GM18511 (cell line): ENCODE data around the gene TTC7B.

ENCODE experiments used
- ATAC-seq: cut with Tn5 transposase; IDR thresholded peaks from one replicate; pipeline ENCODE4 v1.9.1; 2021; ENCODE audit warnings: mild to moderate bottlenecking, moderate library complexity; ENCODE audit not compliant: unreplicated experiment

Gene TTC7B

DNA sequence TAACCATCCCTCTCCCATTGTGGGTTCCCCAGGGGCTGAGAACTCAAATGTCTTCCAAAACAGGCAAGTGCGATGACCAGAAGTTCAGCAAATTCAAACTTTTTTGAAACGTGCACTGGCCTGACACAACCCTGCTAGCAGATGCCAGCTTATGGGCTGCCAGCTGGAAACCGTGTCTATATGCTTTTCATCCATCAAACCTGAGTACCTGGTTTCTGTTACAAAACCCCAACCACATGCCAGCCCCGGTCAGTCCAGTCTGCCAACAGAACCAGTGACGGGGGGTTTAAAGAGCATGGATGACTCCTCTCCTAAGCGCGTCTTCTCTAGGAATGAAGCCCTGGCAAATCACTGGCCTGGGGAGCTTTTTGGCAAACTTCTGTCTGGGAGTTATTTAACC is 189.7 kb downstream of the TTC7B start:
- ATAC-seq, result no peak

DNA sequence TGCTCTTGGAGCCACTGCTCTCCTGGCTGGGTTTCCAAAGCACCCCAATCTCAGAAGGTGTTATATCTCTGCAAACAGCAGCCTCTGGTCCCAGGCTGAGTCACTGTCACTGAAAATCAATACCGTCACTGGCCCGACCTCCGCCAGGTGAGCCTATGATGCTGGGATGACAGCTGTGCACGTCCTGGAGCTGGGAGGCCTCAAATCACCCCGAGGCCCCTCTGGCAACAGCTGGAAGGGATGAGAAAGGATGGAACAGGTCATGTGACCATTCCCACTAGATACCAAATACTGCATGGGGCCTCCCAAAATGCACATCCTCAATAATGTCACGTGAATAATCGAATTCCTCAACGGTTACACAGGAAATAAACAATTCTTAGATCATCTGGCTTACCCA is 190.8 kb downstream of the TTC7B start:
- ATAC-seq, result no peak

DNA sequence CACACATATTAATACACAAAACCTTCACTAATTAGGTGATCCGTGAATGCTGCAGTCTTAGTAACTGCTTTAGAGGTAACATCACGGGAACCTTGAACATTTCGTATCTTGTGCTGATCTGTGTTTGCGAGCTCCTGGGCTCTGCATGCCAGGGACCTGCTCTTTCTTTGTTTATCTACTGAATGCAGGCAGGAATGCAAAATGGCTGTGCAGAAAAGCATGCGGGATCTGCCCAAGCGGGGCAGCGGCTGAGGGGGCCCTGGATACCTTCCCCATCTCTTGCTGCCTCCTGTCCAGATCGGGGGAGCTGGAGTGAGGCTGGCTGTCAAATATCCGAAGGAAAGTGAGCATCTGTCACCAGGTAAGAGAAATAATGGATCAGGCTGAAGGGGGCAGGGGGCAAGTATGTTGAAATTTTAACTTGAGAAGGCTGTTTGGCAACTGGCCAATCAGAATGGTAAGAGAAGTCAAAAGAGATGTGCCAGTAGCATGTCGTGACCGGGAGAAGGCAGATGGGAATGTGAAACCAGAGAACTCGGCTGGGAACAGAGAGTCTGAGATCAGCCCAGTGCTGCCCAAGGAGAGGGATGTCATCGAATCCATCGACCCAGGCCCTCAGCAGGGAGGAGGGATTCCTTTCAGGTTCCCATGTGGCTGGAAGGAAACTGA is 191.4 kb downstream of the TTC7B start:
- ATAC-seq, result no peak

DNA sequence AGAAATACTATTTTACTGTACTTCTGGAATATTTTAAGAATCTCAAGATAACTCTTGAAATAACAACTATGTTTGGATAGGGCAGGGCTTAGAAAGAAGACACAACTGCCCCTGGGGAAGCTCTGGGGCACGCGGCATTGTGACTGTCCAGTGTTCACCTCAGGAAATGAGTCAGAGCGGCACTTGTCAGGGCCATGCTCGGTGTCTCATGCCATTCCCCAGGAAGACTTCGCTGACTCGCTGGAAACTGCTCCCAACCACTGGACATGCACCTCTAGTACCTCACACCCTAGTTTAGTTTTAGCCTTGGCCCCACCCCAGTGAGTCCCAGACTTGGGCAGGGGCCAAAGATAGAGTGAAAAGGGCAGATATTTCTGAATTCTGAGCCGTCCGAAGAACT is 192.0 kb downstream of the TTC7B start:
- ATAC-seq, result no peak

DNA sequence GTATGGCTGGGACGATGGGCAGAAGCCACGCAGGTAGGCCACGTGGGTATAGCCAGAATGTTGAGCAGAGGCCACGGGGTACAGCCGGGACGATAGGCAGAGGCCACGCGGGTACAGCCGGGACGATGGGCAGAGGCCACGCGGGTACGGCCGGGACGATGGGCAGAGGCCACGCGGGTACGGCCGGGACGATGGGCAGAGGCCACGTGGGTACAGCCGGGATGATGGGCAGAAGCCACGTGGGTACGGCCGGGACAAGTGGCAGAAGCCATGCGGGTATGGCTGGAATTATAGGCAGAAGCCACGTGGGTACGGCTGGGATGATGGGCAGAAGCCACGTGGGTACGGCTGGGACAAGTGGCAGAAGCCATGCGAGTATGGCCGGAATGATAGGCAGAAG is 195.0 kb downstream of the TTC7B start:
- ATAC-seq, result no peak

DNA sequence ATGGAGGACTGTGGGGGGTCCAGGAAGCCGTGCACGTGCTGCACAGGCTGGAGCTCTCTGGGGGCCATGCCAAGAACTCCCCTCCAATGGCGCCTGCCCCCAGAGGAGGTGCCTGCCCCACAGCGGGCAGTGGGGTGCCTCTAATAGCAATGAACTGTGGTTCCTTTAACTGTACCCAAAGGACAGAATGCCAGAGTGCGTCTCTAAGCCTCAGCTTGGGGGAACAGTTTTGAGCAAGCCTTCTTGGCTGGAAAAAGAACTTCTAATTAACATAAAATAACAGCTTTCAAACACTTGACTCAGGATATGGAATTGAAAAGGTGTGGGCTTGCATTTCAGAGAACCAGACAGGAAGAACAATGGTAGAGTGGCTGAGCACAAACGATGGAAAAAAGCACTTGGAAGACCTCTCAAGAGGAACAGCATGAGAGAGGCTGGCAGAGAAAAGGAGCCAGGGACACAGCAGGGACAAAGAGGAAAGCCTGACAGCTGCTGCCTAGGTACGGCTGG is 195.6 kb downstream of the TTC7B start:
- no peak for ATAC-seq

DNA sequence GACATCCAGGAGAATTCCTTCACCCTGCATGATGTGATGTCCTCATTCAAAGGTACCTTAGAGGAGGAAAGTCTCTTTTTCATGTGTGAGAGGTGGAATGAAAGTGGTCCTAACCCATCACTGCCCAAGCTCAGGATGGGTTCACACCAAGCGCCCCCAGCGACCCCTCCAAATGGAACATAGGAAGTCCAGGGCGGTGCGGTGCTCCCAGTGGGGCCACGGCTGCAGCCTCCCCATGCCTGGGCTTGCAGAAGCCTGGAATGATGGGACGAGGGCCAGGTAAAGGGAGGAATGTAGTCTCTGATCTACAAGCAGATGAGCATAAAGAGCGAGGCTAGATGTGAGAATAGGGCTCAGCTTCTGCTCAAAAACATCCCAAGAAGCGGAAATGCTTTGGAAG is 196.3 kb downstream of the TTC7B start:
- ATAC-seq, result no peak

DNA sequence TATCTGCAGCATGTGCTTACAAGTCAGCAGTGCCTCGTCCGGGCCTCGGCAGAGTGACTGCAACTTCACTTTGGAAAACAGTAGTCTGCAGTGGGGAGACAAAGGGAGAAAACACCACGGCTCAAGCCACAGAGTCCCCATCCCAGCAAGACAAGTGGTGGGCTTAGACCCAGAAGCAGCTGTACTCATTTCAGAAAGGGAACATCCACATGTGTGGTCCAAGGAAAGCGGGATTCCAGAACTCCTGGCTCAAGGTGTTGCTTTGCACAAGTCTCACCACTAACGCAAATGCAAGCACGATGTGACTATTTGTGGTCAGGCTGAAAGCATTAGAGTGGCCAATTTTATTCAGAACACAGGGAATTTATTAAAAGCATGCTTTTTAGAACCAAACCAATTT is 198.3 kb downstream of the TTC7B start:
- no peak for ATAC-seq

DNA sequence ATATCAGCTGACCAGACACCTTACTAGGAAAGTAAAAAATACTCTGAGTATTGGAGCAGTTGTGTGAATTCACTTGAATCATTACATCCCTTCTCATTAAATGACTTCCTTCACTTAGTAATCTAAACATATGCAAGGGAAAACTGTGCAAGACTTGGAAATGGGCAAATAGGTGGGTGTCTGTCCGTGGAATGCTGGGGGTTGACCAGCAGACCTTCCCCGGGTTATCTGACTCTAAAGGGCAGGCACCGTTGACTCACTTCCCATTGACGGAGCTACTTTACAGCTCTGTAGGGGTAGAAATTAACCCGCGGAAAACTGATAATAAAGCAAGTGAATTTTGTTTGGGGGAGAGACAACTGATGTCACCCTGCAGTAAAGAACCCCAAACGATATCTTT is 199.3 kb downstream of the TTC7B start:
- ATAC-seq, result no peak

DNA sequence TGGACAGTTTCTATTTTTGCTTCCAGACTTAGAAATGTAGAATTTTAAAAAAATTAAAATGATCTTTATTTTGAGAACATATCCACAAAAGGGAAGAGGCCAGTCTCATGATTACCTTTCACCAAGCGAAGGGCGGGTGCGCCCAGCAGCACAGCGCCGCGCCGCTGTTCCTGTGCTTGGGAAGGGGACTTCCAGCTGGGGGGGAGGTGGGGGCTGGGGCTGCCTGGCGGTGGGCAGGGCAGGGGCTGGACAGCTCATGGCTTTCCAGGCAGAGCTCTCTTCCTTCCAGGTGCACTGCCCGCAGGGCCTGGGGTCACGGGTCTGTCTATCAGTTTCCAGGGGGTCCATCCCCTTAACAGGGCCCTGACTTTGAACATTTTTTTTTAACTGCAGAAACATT is 199.9 kb downstream of the TTC7B start:
- ATAC-seq, result no peak

DNA sequence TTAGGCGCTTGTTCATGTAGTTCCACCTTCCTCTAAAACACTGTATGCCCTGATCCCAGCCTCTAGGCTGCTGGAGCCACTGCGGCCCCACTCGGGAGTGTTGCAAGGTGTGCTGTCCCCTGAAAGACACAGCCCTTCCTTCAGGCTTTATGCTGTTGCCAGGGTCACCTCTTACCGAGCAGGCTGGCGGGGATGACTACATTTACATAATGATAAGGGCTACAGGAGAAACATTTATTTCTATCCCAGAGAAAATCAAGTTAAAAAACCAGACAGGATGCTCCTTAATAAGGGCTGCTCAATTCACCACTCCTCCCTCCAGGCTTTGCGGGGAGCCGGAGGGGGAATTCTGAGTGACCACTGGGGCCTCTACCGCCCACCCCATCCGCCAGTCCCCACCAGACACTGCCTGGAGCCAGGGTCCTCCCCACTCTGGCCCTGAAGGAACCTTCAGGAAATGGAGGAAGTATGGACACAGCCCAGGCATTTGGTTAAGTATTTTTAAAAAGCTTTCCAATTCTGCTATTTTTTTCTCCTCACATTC is 200.6 kb downstream of the TTC7B start:
- no peak for ATAC-seq

DNA sequence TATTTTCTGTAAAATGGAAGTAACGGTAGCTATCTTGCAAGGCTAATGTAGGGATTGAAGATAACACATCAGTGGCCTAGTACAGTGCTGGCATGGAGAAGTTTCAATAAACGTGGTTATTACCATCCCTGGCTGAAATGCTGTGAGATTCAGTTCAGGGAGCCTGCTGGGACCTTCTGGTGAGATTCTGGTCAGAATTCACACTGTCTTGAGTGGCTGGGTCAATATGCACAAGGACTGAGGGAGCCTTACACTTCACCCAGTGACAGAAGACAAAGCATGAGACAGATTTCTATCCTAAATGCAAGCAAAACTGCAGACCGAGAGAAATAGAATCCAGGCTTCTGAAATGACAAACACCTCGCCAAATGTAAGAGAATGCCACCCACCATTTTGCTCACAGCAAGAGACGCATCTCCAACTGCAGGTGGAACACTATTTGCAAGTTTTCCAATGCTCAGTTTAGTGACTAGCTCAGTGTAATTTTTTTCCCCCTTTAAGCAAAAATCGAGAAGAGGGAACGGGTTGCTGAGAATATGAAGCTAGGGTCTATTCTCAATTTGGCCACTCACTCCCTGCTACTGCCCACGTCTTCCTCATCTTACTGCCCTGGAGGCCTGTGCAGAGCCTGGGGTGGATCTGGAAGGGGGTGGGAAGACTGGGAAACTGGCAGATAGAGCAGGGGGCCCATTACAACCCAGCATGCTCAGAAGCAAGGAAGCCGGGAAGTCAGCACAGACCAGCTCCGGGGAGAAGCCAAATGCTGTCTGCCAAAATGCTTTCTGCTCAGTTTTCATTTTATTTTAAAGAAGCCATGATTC is 201.3 kb downstream of the TTC7B start:
- no peak for ATAC-seq

DNA sequence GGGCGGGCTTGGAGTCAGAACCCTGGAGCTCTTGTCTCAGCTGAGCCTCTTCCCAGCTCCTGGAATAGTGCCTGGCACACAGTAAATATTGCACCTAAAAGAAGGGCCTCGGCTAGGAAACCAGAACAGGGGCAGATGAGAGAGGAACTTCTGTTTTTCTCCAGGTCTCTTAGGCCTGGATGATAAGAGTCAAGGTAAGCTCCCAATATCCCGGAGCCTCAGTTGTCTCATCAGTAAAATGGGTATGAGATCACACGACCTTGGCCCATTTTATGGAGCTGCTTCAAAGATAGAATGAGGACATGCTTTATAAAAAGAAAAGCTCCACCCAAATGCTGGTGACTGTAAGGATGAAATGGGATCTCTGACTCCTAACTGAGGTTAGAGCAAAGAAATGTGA is 202.2 kb downstream of the TTC7B start:
- no peak for ATAC-seq

DNA sequence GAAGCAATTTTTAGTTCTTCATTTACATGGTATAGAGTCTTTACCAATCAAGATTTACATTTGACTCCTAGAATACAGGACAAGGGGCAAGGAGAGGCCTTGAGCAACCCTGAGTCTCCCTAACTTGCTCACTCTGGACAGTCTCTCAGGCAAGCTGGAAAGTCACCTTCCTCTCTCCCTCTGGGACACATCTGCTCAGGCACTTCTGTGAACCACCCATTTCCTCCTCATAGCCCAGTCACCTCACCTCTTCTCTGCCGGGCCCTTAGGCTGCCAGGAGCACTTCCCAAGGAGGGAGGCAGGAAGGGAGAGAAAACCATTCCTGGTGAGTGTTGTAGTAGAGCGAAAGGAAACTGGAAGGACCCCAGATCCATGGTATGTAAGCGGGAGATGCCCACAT is 202.8 kb downstream of the TTC7B start:
- no peak for ATAC-seq

DNA sequence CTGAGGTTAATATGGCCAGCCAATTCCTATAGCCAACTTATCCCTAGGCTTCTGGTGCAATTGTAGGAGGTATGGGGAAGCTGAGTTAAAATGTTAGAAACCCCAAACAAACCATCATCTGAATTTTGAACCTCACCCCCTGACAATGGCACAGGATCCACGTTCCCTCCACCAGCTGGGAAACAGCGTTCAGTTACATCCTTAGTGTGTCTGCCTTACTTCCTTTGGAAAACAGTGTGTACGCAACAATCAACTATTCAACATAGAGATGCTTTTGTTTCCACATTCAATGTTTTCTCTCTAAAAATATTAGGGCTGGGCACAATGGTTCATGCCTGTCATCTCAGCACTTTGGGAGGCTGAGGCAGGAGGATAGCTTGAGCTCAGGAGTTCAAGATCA is 203.4 kb downstream of the TTC7B start:
- ATAC-seq, result no peak

DNA sequence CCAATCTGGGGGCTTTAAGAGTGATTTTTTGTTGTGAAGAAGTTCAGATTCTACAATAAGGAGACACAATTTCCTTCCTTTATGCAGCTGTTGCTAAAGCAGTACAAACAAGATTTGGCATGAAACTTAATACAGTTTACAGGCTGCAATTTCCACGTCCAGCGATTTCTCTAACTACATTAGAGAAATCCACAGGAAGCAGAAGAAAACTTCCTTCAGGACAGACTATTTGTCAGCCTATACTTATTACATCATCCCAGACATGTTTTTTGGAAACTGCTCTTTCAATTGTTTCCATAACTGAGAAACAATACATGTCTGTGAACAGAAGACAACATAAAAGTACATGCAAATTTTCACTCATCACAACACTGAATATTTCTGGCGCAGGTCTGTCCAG is 204.3 kb downstream of the TTC7B start:
- ATAC-seq, result no peak

DNA sequence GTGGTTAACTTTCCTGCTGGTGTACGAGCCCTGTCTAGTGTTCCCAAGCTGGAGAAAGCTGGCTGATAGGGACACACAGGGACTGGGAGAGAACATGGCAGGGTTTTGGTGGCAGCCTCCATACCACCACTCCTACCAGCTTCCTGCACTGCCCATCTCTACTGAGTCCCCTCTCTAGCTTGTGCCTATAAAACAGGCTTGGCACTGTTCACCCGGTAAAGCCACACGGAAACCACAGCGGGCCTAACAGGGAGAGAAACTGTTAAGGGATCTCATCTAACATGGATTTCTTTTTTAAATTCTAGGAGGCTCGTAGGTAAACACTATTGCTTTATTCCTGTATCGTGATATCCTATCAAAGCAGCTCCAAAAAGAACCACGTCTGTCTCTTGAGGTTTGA is 204.7 kb downstream of the TTC7B start:
- no peak for ATAC-seq

DNA sequence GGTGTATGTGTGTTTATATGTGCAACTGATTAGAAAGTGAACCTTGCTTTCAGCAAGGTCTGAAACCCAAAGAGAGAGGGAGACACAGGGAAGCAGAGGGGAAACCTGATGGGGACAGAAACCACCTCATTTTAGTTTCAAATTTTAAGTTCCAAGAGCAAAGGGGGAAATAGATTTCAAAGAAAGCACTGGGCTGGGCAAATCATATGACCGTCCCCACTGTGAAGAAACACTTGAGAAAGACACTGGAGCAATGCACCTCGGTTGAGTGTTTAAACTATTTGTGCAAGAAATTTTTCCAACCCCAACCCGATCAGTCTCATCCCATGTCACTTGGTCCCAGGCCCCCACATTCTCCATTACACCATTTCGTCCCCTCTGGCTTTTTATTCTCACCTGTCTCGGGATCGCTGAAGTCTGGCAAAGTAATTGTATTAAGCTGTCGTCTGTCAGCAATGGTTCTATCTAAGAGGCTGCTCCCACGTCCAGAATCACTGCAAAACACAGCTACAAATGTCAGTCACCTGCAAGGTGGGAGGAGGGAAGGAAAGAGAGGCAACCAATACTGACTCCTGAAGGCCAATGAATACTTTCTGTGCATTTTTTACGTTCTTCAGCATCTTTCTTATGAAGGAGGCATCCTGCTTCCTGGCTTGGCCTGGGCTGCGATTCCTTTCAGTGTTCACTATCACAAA is 205.7 kb downstream of the TTC7B start:
- no peak for ATAC-seq

DNA sequence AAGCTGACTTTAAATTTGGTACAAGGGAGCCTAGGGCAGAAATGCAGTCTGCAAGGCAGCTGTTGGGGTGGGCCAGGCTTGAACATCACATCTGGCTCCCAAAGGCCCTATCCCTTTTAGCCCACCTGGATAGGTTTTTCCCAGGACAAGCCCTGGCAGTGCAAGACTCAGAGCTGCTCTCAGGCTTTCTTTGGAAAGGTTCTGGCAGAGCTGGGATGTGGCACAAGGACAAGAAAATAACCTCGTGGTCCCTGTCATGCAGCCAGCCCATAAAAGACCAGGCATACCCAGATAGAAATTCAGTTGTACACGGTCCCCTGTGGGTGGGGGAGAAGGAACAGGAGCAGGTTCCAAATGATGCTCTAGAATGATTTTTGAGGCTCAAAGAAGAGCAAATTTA is 206.9 kb downstream of the TTC7B start:
- ATAC-seq, result no peak

DNA sequence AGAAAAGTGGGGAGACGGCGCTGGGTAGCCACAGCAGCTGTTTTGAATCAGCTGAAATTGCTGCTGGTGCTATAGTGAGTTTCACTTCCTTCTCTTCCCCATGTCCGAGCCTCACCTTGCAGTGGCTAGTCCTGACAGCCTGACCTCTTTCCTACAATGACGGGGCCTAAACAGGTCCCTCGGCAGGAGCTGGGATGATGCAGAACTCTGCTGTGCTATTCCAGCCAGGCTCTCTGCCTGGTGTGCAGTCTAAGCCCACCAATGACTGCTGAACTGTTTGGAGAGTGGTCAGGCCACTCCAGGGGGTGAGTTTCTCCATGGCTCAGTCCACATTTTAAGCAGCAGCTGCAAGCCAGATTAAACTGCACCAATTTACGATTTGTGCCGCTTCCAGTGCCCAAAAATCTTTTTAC is 207.3 kb downstream of the TTC7B start:
- peak; percentile 77 for ATAC-seq

DNA sequence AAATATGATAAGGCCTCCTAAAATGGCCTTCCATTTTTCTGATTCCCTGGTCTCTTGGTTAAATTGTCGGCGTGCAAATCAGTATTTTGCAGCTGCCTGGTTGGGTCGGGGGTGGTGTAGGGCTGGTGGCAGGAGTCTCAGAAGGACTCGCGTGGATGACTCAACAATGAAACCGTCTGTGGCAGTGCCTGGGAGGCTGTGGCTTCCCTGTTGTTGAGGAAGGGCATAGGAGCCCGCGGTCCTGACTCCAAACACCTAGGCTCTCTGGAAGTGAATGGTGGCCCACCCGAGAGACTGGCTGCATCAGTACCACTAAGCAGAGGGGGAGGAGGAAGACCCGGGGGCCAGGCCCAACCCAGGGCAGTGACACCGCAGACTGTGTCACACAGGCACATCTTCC is 207.9 kb downstream of the TTC7B start:
- ATAC-seq, result no peak

DNA sequence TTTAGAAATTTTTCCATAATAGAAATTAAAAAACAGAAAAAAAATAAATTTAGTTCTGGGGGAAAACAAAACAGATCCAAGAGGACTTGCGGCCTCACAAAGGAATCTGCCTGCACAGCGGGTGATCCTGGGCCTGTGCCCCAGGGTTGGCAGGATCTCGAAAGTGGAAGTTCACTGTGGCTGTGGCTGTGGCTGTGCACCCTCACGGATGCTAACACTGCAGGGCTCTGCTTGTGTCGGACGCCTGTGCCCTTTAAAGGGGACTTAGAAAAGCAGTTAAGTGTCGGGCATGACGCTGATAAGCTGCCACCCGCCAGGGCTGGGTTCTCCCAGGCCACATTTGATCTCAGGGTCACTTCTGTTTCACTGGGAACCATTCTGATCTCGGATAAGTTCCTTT is 209.1 kb downstream of the TTC7B start:
- no peak for ATAC-seq
